ENCODE results near the gene COL5A2. TPM values are rescaled to one million over a fixed set of nuclear protein-coding genes. Genes with fewer than 3 reads are reported as not detected.

COL5A2 gene
- total RNA-seq, 2 donors from 2014 or later = 21.0 to 29.9 TPM

DNA sequence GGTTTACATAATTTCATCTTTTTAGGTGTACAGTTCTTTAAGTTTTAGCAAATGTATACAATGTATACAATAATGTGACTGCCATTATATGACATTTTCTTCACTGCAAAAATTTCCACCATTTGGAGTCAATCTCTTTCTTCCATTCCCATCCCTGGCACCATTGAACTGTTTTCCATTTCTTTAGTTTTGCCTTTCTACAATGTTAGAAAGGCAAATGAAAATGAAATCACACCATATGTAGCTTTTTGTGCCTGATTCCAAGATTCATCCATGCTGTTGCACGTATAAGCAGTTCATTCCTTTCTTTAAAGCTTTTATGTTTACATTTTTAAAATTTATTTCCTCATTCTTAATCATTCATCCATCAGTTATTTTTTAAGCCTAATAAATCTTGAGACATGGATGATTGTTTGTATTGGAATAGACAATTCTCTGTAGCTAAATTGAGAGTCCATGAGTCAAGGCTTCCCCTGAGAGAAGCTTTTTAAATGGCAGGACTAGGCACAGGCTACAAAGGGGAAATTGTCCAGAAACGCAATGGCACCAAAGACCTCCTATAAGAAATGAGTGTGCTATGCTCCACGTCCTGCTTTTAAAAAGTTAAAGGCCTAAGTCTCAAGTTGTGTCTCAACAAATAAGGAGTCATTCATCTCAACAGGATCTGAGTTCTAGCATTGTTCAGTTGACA is 8.7 kb upstream of the COL5A2 start:
- DNase-seq (no peak), ATAC-seq (no peak)
- intact Hi-C loops (cut with DNase I) = no loop called here

DNA sequence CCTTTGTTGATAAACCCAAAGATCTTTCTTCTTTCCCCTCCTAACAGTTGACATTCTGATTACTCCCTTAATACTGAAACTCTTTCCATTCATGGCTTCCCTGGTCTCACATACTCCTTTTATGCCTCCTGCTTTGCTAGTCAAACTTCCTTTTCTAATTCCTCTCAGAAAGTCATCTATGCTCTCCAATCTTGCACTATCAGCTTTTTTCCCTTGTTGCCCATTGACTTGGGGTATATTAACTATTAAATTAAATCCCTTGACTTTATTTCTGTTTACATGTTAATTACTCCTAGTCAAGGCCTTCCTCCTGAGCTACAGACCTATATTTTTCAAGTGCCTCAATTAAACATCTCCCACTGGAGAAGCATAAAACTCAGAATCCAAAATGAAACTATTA is 3.6 kb upstream of the COL5A2 start:
- no peak for DNase-seq

DNA sequence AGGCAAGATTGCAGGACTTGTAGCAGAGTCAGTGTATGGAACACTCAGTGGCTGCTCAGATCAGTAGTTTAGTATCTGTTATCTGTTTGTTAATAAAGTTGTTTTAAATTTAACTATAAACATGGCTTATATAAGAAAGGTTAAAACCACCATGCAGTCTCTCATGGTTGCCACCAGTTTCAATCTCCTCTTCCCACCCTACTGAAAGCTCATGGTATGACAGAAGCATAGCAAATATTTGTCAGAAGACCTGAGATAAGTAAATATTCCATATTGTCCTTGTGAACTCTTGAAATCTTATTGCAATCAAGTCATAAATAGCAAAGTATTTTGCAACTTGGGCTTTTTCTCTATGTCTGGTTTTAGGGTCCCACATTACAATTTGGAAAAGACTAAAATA is 2.1 kb upstream of the COL5A2 start:
- intact Hi-C loops (cut with DNase I) = no loop called here

More for the DNA sequence above, 3.6 kb upstream of the COL5A2 start:
- ATAC-seq = no peak
- intact Hi-C loops (cut with DNase I) = no loop called here

DNA sequence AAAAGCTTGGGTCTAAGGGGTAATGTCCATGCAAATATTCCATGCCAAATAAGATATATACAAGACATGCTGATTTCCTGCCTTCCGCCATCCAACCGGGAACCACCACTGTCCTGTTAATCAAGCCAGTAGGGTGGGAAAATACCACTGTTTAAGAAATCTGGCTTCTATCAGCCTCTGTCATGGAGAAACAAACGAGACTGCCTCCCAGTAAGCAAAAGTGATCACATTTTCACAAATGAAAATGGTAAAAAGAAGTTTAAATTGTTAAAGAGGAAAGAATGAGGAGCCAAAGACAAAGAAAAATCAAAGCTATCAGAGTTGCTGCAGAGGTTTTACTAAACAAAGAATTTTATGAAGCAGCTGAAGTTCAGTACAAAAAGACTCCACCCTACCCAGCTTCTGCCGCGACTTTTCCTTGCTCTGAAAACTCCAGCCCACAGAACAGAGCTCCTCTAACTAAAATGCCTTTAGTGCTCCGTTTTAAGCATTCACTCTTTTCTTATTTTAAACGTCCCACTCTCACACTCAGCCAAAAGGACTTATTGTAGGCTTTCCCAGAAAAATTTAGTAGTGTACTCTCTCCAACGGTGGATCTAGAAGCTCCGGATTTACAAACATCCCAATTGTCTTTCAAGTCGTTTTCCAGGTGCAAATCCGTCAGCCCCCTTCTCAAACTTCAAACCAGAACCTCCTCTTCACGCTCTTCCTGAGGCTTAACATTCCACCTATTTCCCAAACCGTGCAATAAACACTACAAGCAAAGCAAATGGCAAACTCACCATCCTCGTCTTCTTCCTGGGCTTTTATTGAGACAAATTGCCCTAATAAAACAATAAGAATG is 613 bp downstream of the COL5A2 start:
- ATAC-seq (peak; percentile 47 to 83), DNase-seq (peak; percentile 28)
- intact Hi-C loops (cut with DNase I) = no loop called here

More for the DNA sequence above, 2.1 kb upstream of the COL5A2 start:
- ATAC-seq (no peak), DNase-seq (no peak)

DNA sequence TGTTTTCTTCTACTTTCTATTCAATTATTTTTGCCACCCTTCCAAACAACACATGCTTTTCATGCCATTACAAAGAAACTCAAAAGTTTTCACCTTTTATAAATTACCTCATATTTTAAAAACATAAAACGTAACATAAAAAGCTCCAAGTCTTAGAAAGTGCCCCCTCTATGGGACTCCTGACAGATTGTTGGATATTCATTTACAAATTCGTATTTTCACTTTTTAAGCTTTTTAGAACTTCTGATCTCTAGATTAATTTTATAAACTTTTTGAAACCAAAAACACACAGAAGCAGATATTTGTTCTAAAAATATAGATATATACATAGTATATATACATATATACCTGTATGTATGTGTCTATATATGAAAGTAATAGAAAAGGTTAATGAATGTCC is 1.5 kb downstream of the COL5A2 start:
- ATAC-seq (no peak), DNase-seq (no peak)
- intact Hi-C loops (cut with DNase I) = no loop called here

DNA sequence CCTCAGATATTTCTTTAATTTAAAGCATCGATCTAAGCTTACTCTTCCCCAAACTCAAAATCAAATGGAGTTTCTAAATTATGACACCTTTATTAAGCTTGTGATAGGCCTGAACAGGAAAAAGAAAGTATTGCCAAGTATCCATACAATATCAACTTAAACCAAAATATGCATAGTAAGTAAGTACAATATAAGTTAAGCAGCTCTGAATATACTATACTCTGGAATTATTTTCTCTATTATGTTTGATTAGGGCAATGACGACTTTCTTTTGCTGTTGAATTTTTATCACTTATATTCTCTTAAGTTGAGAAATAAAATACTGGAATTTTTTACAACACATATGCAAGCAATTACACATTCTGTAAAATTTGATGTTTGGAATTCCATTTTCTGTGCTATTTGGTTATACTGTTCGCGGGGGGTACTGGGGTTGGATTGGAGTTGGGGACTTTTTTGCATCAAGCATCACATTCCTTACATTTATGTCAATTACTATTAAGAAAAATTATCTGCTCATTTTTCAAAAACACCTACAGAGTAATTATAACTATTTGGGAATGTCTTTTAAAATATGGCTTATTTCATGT is 2.2 kb downstream of the COL5A2 start:
- intact Hi-C loops (cut with DNase I) = no loop called here
- DNase-seq (no peak), ATAC-seq (no peak)

DNA sequence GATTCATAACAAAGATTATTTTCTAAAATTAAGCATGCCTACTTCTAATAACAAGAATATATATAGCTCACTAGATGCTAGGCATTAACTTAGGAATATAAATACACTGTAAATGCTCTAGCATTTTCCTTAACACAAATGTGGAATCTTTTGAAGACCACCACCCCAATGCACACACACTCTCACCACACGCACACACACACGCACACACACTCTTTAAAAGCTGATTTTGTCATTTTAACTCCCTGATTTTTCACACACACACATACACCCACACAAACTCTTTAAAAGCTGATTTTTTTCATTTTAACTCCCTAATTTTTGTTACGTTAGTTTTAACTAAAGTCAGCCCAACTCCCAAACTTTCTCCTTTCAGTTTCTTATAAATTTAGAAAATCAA is 3.0 kb downstream of the COL5A2 start:
- DNase-seq (no peak), ATAC-seq (no peak)
- intact Hi-C loops (cut with DNase I) = no loop called here

DNA sequence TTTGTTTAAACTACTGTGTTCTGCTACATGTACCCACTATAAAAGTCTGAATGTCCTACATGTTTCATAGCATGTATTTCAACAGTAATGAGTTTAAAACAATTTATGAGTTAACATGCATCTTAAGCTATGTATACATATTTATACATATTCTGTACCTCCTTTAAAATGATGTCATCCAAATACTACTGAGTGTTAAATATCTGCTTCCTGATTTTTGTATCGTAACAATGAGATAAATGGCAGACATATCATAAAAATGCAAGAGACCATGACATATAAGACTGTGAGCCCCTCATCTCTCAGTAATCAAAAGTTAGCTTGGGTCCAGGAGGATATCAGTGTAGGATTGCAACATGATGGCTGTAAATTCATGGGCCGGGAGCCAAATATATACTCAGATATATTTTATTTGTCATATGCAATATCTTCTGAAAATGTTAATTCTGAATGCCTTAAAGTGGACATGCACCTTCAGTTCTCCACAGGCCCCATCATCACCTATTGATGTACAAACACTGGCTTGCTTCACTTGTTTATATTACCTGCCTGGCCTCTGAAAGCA is 3.6 kb downstream of the COL5A2 start:
- DNase-seq (no peak), ATAC-seq (no peak)
- intact Hi-C loops (cut with DNase I) = no loop called here

DNA sequence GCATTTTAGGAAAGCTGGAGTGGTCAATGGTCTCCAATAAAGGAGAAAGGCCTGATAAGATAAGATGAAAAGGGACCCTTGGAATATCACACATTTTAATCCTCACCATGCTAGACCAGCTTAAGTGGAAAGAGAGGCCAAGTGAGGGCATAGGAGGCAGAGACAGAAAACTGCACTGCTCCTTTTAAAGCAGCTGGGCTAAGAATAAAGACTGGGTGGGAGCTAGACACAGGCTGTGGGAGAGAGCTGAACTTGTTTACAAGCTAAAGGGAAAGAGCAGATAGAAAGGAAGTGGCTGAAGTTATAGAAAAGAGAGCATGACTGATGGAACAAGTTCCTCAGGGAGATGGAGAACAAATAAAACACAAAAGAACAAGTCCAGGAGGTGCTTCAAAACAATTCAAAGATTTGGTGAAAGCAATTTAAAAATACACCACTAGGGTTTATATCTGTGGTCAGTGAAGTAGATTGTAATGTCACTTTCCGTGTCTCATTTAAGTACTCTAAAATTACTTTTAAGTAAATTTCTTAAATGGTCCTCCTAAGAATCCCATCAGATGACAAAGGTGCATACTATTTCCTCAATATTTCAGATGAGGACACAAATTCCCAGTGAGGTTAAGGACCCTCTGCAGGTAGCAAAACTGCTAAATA is 7.5 kb downstream of the COL5A2 start:
- no peak for DNase-seq
- no peak for ATAC-seq

DNA sequence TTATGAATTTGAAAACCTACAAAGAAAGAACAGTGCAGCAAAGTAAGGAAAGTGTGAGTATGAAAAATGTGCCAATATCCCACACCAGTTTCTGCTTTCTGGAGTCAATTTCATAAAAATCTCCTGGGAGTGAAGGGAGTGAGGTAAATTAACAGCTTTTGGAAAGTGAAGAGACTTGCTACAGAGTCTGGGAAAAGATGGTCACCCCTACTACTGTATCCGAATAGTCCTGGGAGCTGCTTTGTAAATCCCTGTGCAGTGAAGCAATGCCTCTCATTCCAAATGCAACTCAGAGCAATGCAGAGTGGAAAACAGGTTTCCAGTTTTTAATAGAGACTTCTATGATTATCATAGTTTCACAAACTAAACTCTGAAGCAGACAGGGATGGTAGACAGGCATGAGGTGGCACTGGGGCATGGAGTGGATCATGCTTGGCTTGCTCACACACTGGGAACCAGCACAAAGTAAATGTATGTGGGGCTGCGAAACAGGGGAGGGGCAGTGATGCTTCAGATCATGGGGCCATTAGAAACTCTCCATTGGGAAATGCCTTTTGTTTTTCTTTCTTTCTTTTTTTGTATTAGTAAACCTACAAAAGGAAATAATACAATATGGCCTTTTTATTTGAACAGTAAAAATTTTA is 10.6 kb downstream of the COL5A2 start:
- peak in 1 of 2 donors; percentile 78 for ATAC-seq
- DNase-seq = no peak
- intact Hi-C loops (cut with DNase I) = no loop called here

More for the DNA sequence above, 7.5 kb downstream of the COL5A2 start:
- intact Hi-C loops (cut with DNase I) = no loop called here

DNA sequence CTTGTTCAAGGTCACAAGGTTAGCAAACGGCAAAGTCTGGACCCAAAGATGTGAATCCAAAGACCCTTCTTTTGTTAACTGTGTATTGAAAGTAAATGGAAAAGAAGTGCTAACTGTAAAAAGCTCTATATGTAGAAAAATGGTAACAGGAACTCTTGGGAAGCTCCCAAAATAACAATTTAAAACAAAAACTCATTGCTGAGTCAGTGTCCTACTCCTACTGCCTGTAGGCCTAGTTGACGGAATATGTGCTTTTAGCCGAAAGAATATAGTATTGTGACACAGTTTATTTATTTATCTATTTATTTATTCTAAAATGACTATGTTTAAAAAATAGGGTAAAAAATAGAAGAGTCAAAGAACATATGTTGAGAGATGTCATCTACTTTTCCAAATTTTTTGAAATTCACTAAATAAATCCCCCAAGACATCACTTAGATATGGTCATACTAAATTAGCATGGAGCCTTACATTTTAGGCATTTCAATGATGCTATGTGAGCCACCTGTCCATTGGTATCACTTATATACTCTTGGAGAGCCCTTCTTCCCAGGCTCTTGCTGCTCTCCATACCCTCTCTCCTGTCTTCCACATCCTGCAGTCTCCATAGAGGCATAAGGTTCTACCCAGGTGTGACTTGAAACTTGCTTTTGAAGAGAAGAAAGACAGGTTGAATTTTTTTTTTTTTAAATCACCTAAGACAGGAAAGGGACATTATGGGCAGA is 13.7 kb downstream of the COL5A2 start:
- ATAC-seq = no peak
- intact Hi-C loops (cut with DNase I) = no loop called here
- no peak for DNase-seq

DNA sequence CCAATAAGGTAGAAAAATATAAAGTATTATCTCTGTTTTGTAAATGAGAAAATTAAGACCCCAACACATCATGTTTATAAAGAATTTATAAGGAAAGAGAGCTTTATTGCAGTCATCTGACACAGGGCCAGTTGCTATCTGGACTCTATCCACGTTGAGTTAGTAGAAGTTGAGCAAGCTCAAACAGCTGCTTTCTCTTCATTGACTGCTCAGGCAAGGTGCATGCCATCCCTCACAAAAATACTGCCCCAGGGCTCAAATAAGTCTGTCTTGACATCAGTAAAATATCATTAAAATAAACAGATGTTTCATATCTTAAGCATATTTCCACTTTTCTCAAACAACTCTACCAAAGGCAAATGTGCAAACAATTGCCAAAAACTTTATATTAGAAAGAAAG is 14.8 kb downstream of the COL5A2 start:
- ATAC-seq (peak in 1 of 2 donors; percentile 77), DNase-seq (peak; percentile 22)
- intact Hi-C loops (cut with DNase I) = no loop called here

DNA sequence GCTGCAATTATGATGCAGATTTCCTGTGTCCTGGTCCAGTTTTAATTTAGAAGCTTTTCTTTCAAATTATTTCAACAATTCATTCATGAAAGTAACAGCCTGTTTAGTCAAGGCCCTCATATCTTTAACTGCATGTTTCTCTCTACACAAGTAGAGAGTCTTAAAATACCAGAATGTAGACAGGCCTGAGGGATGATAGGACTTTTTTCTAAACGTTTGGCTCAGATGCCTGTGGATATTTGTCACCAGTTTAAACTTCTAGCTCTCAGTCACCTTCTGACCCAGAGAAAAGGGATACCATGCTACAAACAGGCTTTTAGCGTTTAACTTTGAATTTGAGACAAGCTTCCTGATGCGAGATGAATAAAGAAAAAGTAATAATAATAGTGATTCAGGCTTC is 15.7 kb downstream of the COL5A2 start:
- intact Hi-C loops (cut with DNase I) = no loop called here
- ATAC-seq (peak; percentile 41 to 63), DNase-seq (no peak)

DNA sequence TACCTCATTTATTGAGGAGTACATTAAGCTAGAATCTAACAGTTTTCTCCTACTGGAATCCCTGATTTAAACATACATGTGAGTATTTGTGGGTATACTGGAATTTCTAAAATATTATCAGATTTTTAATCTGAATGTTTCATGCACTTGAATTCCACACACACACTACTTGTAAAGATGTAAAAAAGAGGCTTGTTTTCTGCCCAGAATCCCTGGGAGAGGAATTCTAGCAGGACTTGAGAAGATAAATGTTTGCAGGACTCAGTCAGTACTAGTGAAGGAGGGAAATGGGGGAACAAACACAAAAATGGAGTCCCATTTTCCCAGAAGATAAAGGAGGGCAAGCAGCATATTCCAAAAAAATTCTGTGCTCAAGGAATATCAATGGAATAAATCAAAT is 17.0 kb downstream of the COL5A2 start:
- ATAC-seq (no peak), DNase-seq (no peak)
- intact Hi-C loops (cut with DNase I) = no loop called here

DNA sequence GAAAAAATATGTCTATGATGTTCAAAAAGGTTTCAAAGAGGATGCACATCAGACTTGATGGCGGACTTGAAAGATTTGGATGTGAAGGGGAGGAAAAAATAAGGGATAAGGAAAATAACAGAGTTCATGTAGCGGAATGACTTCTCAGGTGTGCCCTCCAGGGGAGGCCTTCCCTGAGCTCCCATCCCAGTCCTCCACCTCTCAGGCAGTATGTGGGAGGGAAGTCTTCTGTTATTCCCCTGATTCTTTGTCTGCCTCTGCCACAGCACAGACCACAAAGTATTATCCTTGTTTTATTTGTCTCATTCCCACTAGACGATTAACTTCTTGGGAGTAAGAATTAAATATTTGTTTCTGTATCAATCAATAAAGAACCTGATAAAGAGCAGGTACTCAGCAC is 17.7 kb downstream of the COL5A2 start:
- intact Hi-C loops (cut with DNase I) = no loop called here
- DNase-seq (no peak), ATAC-seq (no peak)

DNA sequence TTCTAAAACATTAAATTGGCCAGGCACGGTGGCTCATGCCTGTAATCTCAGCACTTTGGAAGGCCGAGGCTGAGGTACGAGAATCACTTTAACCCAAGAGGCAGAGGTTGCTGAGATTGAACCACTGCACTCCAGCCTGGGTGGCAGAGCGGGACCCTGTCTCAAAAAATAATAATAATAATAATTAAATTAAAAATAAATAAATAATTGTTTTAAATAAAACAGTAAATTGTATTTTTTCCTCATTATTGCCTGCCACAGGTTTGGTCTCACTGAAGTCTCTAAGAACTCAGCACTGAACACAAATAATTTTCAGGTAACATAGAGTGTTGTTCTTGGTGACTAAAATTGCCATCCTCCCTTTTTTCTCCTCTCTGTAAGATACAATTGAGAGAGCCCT is 19.8 kb downstream of the COL5A2 start:
- intact Hi-C loops (cut with DNase I) = no loop called here
- ATAC-seq = no peak
- no peak for DNase-seq

DNA sequence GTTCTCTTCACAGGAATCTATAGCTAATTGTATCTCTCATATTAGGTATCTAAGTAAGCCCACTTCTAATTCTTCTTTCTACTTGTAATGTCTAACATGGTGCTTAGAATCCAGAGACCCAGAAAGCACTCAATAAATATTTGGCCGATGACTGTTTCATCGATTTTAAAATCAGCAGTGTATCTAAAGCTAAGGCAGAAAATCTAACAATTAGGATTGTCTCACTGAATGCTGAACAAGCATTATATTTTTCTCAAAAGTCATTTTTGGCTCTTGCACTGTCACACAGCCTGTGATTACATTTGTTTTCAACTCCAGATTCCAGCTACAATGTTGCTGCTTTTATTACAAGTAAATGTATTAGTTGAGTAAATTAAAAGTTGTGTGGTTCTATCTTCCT is 20.3 kb downstream of the COL5A2 start:
- no peak for ATAC-seq
- no peak for DNase-seq
- intact Hi-C loops (cut with DNase I) = no loop called here

DNA sequence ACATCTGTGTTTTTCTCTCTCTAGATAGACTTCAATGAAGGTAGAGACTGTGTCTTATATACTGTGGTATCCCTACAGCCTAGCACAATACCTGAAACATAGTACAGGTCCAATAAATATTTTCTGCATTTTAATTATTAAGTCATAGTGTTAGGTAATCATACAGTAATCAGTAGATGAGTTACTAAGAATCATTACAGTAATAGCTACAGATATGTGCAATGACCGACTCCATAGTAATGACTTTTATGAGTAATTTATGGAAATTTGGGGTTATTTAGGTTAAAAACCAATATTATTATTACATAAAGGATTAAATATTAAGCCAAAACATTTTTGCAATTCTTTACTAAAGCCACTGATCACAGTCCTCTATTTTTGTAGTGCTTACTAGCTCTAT is 21.6 kb downstream of the COL5A2 start:
- intact Hi-C loops (cut with DNase I) = no loop called here
- ATAC-seq (no peak), DNase-seq (no peak)

Measured in left cardiac atrium (tissue), 4 donors.